Activated T-cell treated with anti-CD3 and anti-CD28 coated beads for 48 hours (primary cell): ENCODE measurements around the gene RADIL.

Source experiments
- DNase-seq: peaks from one replicate; pipeline ENCODE4 v3.0.0-alpha.2; 2020; ENCODE audit warnings: low read depth

The RADIL gene

DNA sequence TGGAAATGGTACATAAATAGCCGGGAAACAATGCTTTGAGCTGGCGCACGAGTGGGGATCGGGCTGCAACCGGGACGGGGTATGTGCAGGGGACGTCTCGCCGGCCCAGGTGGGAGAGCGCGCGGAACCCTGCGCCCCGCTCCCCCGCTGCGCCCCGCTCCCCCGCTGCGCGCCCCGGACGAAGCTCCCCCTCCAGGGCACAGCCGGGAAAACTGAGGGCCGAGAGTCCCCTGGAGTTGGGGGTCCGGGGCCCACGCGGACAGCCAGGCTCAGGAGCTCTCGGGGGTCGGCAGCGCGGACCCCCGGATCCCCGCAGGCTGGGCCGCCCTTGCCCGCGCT is 514 bp downstream of the RADIL start:
- DNase-seq, result no peak

DNA sequence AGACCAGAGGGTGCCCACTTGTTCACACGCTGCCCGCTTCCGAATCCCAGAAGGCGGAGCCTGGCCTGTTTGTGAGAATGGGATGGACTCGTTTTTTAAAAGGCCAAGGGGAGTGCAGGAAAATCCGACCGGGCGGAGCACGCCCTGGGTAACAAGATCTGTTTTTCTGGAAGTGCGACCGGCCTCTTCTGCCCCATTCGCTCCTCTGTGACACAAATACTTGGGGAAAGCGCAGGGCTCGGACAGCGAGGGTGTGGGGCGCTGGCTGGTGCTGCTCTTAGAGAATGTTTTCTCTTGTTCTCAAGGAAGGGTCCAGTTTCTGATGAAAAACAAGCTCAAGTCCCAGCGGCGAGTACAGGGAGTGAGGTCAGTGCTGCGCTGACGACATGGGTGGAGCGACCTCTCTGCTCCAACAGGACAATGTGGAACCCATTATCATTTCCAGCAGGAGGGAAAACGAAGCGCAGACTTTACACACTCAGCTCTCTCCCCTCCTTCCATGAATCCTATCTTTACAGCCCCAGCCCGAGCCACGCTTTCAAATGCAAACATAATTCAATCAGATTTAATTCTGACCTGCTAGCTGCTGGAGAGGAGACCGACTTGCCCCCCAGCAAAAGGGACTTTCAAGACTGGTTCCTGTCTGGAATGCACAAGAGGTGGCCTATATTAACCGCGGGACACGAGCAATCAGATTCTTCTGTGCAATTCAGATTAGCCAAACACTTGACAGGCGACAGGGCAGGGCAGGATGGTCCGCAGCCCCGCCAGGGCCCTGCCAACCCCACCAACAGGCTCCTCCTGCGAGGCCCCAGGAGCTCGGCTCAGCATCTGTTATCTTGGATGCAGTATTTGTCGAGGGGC is 1.1 kb downstream of the RADIL start:
- DNase-seq, result no peak

DNA sequence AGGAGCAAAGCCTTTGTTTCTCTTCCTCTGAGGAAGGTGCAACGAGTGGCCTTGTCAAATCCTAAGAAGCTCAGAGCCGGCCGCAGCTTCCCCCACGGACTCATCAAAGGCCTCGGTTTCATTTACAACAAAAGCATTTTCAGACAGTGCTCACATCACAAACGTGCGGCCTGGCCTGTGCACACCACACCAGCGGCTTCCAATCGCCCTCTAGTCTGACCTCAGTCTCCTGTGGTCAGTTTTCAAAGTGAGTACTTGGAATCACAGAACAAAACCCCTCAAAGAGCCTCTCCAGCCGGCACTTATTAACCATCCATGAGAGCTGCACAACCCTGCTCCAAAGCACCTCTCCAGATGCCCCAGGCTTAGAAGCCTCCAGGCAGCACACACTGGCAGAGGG is 3.3 kb downstream of the RADIL start:
- DNase-seq, result no peak

DNA sequence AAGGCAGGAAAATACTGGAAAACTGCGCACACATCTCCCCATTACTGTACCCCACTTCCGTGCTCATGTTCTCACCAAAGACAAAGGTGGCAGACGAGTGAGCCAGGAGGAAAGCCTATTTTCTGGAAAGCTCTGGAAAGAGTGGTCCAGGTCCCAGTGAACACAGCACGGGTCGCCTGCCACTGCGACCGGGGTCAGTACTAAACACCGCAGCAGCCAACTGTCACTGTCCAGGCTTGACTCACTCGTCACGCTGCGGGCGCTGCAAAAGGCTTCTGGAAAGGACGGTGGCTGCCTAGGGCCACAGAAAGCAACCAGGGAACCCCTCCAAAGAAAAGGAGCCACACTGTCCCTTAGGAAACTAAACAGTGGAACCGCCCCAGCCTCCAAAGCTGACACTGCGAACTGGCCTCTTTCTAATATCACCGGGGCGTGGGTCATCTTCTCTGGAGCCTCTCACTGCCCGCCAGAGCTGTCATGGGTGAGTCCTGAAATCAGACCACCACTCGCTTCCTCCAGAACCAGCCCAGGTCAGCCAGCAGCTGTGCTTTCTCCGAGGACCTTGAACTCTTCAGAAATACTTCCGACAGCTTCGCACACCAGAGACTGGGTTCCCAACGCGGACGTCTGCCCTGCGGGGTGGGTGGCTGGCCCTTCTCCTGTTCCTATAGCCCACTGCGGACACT is 4.0 kb downstream of the RADIL start:
- no peak for DNase-seq

DNA sequence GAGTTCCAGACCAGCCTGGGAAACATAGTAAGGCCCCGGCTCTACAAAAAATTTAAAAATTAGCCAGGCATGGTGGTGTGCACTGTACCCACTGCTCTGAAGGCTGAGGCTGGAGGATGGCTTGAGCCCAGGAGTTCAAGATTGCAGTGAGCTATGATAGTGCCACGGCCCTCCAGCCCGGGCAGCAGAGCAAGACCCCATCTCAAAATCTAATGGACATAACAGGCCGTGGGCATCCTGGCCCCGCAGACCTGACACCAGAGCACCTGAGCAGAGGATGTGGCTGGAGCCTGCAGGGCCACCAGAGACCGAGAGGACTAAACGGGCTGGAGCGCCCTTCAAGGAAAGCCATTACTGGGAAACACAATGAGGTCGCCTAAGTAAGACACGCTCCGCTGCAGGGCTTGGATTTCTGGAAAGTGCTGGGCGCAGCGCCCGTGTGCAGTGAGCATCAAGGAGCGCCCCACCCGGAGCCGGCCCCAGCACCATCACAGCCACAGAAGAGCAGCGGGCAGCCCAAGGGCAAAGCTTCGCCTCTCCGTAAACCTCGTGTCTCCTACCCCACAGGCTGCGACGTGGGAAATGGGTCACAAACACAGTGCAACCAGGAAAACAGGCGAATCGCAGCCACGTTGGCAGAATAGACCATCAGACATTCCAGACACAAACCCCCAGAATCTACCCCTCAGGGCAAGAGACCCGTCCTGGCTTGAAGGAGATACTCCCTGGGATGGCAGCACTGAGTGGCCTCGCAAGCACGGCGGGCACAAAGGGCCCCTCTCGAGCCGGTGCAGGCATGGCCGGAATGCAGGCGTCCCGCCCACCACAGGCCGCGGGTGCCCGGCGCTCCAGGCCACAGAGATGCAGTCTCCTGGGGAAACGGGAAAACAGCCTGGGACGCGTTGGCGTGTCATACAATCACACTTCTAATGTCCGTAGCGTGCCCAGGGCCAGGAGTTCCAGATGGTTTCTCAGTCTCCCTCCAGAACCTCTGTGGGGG is 4.9 kb downstream of the RADIL start:
- DNase-seq, result no peak

DNA sequence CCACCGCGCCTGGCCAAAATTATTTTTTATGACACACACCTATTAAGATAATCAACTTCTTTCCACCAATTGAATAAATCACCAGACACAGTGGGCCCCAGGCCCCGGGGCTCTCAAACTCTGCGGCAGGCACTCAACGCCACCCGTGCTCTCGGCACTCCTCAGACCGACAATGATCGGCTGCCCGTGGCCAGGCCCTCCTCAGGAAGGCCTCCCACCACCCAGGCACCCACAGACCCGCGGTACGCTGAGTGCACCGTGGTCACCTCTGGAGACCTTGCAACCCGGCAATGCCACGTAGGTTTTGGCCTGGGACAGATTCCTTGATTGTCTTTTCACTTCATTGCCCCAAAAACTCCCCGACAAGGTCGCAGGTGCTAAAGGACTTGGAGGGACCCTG is 6.9 kb downstream of the RADIL start:
- no peak for DNase-seq

DNA sequence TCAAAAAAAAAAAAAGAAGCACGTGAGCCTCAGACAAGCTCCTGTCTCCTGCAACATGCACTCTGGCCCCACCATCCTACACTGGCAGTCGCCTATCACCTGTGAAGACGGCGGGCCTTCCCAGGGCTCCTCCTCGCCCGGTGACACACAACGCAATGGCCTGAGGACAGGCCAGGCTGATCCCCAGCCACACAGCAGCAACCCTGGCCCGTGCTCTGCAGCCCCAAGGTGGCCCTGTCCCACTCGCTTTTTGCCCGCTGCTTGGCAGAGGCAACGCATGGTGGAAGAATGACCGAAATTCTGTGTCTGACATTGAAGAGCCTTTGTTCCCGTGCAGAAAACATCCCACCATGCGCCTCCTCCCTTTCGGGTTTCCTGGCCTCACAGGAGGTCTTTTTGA is 8.1 kb downstream of the RADIL start:
- no peak for DNase-seq

DNA sequence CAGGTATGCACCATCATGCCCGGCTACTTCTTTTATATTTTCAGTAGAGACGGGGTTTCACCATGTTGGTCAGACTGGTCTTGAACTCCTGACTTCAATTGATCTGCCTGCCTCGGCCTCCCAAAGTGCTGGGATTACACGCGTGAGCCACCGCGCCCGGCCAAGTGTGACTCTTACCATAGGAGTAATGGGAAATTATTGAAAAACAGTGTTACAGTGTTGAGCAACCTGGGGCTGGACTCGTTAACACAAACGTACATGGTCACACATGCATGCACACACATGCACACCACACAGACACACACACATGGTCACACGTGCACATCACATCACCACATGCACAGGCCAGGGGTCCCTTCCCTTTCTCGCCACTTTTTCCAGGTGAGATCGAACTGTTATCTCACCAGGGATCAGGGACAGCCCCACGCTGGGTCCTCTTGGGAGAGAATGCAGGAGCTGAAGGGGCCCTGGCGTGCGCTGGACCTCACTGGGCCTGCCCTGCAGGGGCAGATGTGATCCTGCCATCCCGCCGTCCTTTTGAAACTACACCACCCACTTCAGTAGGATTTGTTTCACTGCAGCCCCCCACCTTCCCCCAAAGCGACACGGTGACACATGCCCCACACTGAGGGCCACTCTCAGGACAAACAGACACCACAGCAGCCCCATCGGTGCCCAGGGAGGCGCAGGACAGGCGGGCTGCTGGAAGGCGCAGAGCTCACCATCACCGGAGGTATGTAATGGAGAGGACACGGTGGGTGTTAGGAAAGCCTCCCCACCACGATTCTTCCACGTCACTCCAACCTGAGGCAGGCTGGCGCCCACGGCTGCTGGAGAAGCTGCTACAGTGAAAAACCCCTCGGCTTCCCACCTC is 10.2 kb downstream of the RADIL start:
- no peak for DNase-seq

DNA sequence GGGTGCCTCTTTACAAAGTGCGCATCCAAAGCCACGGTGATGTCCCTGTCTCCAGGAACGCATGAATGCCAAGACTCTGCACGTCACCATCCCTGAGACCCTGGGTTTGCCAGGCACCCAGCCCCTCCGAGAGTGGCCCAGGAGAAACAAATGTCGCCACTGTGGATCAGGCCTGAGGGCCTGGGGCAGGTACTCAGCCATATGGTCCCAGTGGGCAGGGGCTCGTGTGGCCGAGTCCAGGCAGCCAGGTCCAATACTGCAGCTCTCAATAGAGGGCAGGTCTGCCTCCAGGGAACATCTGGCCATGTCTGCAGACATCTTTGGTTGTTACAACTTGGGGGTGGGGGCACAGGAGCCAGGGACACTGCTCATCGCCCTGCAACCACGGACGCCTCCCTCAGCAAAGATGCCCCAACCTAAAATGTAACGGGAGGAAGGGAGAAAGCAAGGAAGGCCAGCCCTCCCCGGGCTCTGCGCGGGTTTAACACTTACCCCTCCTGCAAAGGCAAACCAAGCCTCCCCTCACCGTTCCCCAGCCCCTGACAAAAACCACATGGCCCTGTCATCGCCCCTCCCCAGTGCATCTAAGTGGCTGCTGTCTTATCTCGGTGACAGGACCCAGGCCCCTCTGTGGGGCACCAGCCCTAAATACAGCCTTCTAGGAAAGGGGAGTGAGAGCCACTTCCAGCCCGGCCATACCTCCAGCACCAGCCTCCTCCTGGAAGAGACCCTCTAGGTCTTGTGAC is 11.4 kb downstream of the RADIL start:
- DNase-seq, result no peak

DNA sequence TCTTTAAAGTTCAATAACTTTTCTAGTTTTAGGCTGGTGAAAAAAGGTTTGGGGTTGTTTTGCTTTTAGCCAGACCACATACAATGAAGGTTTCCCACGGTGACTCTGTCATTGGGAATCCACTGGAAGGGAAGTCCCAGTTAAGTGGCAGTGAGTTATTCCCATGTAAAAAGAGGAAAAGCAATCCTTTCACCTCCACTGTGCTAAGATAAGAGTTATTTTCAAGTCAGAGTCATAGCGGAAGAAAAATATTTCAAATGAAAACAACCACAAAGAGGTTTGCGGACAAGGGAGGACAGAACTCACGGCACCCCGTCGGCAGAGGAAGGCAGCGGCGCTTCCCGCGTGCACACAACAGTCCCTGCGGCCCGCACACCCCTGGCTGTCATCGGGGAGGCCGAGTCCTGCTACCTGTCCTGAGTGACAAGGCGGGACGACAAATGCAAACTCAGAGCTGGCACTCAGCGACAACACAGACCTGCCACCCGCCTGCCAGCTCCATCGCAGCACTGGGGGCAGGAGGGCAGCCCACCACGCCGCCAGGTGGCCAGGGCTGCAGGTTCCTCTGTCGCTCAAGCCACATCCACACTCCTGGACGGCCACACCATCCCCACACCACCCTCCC is 12.3 kb downstream of the RADIL start:
- DNase-seq, result no peak

DNA sequence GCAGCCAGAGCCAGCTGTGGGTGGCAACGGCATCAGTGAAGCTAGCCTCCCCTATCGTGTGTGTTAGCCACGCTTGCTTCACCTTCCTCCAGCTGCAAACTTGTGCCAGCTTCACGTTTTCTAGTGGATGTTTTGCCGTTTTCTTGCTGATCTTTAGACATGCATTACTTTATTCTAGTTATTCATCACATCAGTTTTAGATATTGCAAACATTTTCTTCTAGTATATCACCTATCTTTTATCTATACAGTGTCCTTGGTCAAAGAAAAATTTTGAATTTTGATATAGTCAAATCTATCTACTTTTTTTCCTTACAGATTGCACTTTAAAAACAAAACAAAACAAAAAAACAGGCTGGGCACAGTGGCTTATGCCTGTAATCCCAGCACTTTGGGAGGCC is 15.0 kb downstream of the RADIL start:
- no peak for DNase-seq

DNA sequence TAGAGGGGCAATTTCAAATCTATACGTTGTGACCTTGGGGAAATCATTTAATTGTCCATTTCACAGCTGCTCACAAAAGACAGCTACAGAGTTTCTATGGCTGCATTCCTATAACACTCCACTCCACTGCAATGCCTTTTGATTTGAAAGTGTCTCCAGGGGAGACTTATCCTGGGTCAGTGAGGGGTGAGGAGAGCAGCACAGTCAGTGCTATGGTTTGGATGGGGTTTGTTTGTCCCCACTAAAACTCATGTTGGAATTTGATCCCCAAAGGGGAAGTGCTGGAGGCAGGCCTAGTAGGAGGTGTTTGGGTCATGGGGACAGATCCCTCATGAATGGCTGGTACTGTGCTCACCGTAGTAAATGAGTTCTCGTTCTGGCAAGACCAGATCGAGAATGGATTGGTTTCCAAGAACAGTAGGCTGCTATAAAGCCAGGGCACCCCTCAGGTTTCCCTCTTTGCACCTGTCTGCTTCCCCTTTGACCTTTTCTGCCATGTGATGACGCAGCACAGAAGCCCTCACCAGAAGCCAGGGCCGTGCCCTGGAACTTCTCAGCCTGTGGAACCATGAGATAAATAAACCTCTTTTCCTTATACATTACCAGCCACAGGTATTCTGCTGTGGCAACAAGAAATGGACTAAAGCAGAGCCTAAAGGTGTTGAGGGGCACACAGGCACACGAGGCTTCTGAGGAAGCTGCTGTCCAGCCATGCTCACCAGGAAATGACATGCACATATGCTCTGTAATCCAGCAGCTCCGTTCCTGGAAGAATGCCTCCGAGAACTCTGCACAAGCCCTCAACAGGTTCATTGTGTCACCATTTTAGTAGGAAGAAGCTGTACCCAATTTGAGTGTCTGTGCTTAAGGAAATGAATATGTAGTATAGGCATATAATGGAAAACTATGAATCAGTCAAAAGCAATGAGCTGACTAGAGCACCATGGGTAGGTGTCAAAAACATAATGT is 16.7 kb downstream of the RADIL start:
- no peak for DNase-seq

DNA sequence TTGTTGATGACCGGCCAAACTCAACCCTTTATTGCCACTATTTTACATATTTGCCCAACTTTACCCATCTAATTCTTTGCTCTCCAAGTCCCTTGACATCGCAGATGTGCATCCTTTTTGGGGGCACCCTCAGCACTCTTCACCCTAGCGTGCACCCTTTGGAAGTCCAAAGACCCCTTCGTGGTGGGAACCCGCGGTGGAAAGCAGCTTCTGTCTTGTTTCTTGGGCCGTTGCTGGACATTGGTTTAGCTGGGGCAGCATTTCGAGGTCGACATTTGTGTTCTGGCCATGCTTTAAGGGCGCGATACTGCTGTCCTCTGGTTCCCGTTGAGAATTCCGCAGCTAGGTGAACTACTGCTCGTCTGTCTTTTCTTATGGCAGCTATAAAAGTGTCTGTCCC is 21.4 kb downstream of the RADIL start:
- DNase-seq, result no peak

DNA sequence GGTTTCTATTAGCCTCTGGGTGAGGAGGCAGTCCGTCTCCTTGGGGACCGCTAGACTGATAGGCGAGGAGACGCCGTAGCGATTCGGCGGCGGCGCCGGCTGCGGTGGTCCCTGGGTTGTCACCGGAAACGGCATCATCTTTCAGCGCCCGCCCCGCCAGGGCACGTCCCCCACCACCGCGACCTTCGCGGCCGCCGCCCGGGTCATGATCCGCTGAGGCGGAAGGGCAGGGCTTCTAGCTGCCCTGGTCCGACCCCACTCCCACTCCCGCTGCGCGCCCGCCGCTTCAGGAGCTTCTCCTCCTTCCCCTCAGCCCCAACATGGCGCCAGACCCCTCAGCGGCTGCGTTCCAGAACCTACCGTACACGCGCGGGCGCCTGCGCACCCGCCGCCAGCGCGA is 21.8 kb downstream of the RADIL start, which contains the start of gene PAPOLB:
Gene PAPOLB (minus strand): TSS at position 358 of the 400 bp plus-strand sequence. CDS start 220 bp downstream, at position 138.
- DNase-seq, result no peak

DNA sequence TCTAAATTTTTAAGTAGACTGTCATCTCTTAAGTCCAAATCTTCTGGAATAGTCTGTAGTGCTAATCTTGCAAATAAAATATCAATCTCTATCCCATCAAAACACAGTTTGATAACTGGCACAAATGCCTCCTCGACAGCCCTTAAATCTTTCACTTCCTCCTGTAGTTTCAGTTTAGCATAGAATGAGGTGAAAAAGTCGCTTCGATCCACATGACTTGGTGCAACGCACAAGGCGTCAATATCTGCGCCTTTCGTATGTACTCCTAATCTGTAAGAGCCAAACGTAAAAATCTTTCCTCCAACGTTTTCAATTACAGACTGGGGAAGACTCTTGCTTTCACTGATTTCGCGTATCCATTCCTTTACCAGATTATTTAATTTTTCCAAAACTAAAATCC is 22.3 kb downstream of the RADIL start:
- DNase-seq, result no peak

DNA sequence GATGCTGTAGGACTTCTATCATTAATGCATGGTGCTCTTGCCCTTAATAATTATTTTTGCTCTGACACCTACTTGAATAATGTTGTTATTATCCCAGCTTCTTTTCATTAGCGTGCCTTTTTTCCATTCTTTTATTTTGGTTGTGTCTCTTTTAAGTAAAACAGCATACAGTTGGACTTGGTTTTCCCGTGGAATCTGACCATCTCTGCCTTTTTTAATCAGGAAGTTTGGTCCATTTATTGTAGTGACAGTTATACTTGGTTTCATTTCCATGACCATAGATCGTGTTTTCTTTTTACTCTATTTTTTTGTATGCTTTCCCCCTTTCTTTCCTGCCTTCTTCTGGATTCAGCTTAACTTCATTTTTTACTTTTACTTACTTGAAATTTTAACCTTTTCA is 26.3 kb downstream of the RADIL start:
- no peak for DNase-seq

DNA sequence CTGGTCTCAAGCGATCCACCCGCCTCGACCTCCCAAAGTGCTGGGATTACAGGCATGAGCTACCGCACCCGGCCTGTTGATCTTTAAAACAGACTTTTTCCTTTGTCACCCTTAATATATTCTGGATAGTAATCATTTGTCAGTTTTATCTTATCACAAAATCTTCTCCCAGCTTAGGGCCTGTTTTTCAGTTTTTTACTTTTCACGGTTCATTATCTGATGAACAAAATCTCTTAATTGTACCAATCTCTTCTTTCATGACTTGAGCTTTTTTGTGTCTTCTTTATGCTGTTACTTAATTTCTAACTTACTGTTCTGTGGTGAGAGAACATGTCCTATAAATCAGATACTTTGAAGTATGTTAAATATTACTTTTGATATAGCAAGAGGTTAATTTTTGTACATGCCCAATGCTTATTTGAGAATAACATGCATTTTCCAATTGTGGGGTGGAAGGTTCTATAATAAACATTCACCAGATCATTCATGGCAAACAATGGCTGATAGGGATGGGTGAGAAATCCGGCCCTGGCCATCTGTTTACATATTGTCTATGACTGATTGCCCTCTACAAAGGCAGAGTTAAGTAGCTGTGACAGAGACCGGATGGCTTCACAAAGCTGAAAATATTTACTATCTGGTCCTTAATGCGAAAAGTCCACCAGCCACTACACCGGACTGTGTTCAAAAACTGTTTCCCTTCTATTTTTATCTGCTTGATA is 27.0 kb downstream of the RADIL start:
- DNase-seq, result no peak

DNA sequence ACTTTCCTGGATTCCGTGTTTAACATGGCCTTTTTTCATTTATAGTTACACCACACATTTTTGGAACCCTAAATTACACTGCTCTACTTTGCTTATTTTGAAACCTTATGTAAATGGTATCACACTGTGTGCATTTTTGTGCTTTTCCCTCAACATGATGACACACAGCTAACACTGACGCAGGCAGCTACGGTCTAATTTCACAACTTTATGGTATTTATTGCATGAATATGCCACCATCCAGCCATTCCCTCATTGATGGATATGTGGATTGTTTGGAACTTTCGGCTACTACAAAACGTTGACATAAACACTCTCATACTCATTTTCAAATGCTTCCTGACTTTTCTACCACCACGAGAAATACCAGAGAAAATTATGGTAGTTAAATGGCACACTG is 28.6 kb downstream of the RADIL start:
- no peak for DNase-seq
